GM19395 (cell line): ENCODE measurements around the gene BMERB1.

Experiments
- ATAC-seq: cut with Tn5 transposase; IDR thresholded peaks from one replicate; pipeline ENCODE4 v1.9.1; 2021; ENCODE audit warnings: mild to moderate bottlenecking, moderate library complexity; ENCODE audit not compliant: unreplicated experiment

BMERB1 gene

DNA sequence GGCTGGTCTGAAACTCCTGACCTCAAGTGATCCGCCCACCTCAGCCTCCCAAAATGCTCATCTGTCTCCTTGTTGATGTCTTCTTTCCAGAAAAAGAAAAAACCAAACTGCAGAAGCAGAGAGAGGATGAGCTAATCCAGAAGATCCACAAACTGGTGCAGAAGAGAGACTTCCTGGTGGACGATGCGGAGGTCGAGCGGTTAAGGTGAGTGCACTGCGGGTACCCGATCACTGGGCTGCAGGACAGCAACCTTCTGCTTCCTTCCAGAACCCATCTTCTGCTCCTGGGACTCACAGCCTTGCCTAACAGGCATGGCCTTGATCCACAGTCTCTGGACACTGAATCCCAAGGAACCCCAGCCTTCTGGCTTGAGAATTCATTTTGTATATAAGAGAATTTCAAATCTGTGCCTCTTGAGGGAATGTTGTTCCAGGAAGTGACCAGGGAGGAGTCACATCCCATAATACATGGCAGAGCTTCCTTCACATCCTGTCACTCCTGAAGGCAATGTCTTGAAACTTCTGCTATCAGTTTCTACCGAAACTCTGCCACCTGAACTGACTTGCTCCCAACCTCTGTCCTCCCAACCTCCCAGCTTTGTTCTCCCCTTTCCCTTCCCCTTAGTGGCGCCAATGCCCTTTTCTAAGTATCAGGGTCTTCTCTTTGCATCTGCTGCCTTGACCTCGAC is 146.9 kb downstream of the BMERB1 start:
- ATAC-seq = no peak

DNA sequence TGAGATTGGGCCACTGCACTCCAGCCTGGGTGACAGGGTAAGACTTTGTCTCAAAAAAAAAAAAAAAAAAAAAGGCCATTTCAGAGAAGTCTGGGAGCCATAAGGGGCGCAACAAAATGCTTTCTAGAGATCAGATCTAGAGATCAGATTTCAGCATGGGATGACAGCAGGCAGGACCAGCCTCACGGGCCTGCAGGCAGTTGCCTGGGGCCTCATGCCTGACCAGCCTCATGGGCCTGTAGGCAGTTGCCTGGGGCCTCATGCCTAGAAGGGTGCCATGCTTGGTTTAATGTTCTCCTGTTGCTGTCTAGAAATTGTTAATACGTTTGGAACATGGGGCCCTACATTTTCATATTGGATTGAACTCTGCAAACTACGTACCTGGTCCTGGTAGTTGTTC is 149.1 kb downstream of the BMERB1 start:
- ATAC-seq = no peak

GRCh38 chr16:15585956-15586355 is 151.6 kb downstream of the BMERB1 start:
- no peak for ATAC-seq

DNA sequence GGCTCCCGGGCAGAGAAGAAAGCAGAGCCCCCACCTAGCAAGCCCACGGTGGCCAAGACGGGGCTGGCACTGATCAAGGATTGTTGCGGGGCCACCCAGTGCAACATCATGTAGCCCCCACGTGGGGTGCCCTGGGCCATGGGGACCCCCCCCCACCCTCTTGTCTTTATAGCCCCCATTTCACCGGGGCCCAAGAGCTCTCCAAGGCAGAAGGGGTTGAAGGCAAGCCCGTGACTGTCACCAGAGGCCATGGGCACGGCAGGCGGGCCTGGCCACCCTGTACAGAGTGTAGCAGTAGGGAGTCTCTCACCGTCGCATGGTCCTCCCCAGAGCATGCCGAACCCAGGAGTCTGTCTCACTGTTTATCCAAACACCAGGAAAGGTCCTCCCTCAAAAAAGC is 152.3 kb downstream of the BMERB1 start:
- no peak for ATAC-seq

- no peak for ATAC-seq
Observed at GRCh38 chr16:15587152-15587825, 152.9 kb downstream of the BMERB1 start.

DNA sequence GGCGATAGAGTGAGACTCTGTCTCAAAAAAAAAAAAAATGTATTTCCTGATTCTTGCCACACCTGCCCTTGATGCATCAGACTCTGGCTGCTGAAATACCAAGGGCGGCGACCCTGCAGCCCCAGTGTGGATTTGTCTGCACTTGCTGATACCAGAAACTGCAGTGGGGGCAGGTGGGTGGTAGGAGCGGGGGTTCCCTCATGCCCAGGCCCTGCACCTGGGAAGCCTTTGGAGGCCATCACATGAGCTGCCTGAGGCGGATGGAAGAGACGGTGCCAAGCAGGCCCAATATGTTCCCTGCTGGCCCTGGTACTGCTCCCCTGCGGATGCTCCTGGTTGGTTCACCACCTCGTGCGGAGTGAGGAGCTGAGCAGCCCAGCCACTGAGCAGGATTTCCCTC is 157.9 kb downstream of the BMERB1 start:
- no peak for ATAC-seq

DNA sequence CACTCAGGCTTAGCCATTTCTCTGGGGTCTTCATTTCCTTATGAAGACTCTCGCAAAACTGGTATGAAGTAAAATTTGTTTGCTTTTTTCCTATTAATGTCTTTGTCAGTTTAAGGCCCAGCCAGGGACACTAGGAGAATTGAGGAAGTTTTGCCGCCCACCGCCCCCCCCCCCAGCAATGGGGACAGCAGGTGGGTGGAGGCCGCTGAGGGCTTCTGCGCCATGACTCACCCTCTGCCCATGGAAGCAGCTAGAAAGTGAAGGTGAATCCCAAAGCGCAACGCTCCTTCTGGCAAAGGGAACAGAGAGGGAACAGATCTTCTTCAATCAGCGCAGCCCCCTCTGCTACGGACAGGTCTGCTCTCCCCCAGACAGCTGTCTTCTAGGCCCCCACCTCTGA is 158.8 kb downstream of the BMERB1 start:
- ATAC-seq = no peak

GRCh38 chr16:15594711-15595320 is 160.4 kb downstream of the BMERB1 start:
- no peak for ATAC-seq

DNA sequence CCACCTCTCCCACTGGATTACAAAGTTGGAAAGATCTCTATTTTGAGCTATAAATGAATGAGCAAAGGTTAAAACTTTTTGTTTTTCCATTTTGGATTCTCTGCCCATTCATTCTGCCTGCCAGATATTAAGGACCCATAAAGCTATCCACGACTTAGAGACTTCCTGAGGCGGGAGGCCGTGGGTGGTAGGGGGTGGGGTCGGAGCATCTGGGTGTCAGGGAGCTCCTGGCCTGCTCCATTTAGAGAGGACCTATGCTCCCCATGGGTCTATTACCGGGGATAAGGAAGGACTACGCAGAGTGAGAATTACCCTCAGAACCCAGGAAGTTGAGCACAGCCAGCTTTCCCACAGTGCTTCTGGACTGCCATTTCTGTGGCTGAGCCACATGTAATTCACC is 162.7 kb downstream of the BMERB1 start:
- no peak for ATAC-seq

GRCh38 chr16:15597822-15598647 is 163.6 kb downstream of the BMERB1 start:
- no peak for ATAC-seq

DNA sequence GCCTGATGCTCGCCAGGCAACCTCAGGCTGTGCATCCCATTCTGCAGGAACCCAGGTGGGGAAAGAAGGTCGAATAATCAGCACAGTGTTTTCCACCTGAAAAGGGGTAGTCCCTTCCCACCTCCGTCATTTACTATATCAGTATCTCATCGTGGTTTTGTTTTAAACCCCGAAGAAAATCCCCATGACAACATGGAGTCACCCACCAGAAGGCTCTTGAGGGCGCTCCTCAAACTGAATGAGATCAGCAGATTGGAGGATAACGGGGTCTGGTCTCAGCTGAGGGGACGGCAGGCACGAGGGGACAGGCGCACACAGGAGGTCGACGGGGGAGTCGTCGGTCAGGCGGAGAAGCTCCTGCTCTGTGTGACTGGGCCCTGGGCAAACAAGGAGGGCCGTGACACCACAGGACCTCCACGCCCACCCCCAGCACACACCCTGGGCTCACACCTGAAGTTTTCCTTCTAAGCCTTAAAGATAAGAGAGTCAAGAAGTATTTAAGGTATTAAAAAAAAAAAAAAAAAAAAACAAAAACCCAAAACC is 164.3 kb downstream of the BMERB1 start:
- no peak for ATAC-seq

DNA sequence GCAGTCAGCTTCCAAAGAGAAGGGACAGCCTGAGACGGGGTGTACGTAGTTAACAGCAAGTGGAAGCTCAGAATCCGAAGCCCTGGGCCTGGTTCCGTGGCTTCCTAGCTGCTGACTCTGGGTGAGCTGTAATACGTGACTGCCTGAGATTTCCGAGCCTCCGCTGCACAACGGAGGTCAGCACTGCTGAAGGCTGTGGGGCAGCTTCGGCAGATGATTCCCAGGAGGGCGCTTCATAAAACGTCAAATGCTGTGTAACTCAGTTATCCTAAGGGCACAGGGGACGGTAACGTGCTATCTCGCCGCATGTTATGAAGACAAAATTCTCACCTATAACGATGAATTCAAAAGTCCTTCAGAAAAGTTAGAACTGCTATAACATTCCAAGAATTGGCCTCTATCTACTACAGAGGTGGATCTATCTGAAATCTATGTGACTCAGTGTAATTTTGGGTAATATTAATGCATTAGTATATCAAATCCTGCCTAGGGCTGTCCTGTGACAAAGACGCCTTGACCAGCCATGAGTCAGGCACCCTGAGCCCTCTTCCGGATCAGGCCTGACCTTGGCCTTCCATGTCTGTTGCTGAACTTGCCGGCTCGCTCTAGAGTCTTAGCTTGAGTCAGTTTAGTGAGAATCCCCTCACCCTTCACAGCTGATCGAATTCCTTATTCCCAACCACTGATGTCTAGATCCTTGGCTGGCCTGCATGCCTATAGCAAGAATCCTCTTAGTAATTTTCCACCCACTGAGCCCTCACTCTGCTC is 165.1 kb downstream of the BMERB1 start:
- ATAC-seq = no peak

DNA sequence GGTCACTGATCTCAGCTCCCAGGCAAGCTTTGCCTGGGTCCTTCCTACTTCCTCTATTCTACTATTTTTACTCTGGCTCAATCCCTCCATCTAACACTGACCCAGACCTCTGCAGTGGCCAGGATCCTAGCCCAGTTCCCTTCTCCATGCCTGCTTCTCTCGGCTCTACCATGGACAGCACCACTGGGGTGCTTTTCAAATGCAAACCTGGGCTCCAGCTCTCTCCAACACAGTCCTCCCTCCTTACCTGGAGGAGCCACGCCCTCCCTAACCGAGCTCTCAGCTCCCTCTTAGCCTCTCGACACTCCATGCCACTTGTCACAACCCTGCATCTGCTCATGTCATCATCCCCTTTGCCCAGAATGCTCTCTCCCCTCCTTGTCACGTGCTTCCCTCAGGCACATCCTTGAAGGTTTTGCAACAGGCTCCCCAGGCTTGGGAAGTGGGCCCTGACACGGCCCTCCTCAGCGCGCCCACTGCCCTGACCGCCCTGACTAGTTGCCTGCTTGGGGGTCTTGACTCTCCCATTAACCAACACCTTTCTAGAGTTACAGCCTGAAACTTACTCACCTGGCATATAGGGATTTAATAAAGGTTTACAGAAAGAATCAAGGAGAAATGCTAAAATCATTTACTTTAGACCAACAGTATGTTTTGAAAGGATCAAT is 167.0 kb downstream of the BMERB1 start:
- no peak for ATAC-seq

GRCh38 chr16:15602285-15603044 is 168.1 kb downstream of the BMERB1 start:
- no peak for ATAC-seq

DNA sequence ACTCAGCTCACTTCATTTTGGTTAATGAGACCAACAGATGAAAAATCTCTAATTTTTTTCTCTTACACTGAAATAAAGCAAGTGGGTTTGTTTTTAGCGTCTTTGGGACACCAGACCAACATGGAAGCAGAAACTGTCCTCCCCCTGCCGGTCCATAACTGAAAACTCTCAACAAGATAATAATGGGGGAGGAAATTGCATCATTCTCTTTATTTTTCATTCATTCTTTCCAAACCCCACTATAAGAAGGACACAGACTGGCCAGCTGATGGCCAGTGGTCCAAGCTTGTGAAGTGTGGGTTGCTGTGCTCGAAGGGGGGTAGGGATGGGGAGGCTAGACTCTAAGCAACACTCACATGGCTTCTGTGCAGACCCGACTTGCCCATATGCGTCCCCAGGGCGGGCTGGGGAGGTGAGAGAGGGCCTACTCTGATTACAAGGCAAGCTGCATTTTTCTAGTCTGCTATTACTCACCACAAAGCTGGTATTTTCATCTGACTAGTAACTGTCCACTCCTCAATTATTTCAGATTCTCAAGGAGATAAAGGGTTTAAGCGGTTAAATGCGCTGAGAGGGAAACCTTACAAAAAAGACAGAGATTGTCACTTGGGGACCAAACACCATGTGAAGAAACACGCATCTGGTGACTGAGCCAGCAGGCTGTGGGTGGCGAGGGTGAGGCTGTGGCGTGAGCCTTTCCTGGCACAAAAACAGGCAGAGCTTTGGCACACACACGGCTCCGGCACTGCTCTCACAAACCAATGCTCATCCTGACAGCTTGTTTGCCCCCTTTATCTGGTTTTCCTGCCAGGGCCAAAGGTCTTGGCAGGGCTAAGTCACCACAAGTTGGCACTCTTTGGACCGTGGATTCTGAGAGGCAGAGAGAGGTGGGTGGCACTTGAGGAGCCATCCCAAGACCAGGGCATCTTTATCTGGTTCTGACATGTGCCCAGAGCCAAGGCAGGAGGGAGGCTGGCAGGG is 170.4 kb downstream of the BMERB1 start:
- ATAC-seq = no peak

GRCh38 chr16:15605839-15606517 is 171.6 kb downstream of the BMERB1 start:
- ATAC-seq = no peak

DNA sequence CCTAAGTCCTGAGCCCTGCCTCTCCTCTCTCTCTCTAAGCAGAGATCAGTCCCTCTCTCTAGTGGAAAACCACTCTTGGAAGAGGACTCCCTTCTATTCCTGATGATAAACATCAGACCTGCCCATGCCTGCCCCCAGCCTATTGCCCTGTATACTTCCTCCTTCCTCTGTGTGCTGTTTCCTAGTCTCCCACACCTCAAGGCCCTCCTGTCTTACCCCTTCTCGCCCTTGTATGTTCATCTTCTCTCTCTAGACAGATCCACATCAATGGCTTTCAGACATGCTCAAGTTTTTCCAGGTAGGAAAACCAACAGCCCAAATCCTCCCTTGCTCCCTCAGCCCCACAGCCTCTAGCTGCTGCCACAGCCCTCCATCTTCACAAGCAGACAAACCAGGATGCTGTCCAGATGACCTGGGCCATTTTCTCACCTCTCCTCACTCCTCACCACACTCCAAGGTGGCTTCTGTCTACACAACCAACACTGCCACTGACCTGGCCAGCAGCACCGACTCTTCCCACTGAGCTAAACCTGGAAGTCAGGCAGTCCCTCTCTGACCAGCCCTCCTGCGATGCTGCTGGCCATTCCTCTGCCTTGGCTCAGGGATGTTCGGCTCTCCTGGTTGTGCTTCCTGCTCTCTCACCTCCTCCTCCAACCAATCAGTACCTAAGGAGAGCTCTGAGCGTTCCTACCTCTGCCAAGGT is 172.3 kb downstream of the BMERB1 start:
- ATAC-seq = no peak
